SK-N-MC (cell line): Measurements from ENCODE around the gene PRDM4.

Source experiments
- EZH2 ChIP-seq: fragments of 200-600 bp; sonication (generic); IDR thresholded peaks from one replicate; pipeline ENCODE4 v1.6.1; 2017; ENCODE audit warnings: antibody characterized with exemption
- POLR2AphosphoS5 ChIP-seq: IDR thresholded peaks from 2 replicates; pipeline ENCODE4 v1.6.1; 2012; ENCODE audit warnings: mild to moderate bottlenecking, low read depth, low read length, borderline replicate concordance

DNA sequence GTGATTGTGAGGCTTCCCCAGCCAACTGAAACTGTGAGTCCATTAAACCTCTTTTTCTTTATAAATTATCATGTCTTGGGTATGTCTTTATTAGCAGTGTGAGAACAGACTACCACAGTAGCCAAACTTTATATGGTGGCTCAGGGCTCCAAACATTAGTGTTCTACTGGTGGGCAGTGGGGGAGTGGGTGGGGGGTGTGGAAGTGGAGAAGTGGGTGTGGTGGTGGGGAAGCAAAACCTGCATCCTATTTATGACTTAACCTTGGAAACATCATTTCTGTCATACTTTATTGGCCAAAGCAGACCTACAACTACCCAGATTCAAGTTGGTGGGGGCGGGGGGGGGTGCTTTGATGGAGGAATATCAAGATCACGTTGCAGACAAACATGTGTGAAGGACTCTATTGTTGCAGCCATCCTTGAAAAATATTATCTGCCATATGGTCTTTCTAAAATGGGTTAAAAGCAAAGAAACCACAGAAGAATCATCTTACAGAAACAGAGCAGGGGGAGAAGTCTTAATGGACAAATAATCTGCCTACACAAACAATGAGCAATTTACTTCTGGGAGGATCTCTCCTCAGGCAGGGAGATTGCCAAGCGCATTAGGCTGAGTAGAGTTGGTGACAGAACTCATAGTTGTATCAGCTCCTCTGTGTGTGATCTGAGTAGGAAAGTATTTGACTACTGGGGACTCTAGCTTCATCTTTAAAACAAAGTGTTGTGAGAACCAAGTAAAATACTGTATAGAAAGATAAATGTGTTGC lies 76.7 kb downstream of the PRDM4 start:
- no peak for TF ChIP-seq EZH2
- TF ChIP-seq POLR2AphosphoS5 = no peak
